Loucy (cell line): ENCODE data around the gene OGFOD3.

Experiments used
- H2AFZ ChIP-seq: fragments of 200-600 bp; sonication (generic); 2 replicates; pipeline ENCODE4 v1.6.0; 2016; ENCODE audit warnings: antibody characterized with exemption, mild to moderate bottlenecking, low read length, moderate library complexity
- H3F3A ChIP-seq: fragments of 200-600 bp; 2 replicates; pipeline ENCODE4 v1.6.0; 2016; ENCODE audit warnings: antibody characterized with exemption, low read depth, mild to moderate bottlenecking
- H3K27me3 ChIP-seq: fragments of 200-600 bp; sonication (generic); 2 replicates; pipeline ENCODE4 v1.6.1; 2014; ENCODE audit warnings: low read length, mild to moderate bottlenecking; ENCODE audit not compliant: insufficient read depth, poor library complexity, severe bottlenecking
- H3K36me3 ChIP-seq: fragments of 200-600 bp; sonication (generic); 2 replicates; pipeline ENCODE4 v1.6.1; 2016; ENCODE audit warnings: low read length; ENCODE audit not compliant: insufficient read depth
- H3K4me1 ChIP-seq: fragments of 200-600 bp; sonication (generic); 2 replicates; pipeline ENCODE4 v1.5.1; 2014; ENCODE audit warnings: low read length, mild to moderate bottlenecking; ENCODE audit not compliant: insufficient read depth, poor library complexity, severe bottlenecking
- H3K4me2 ChIP-seq: fragments of 200-600 bp; sonication (generic); 2 replicates; pipeline ENCODE4 v1.6.0; 2014; ENCODE audit warnings: antibody characterized with exemption, low read length, low read depth, mild to moderate bottlenecking; ENCODE audit not compliant: poor library complexity, severe bottlenecking
- H3K4me3 ChIP-seq: fragments of 200-600 bp; sonication (generic); 2 replicates; pipeline ENCODE4 v1.5.1; 2014; ENCODE audit warnings: low read length, mild to moderate bottlenecking, mixed read lengths; ENCODE audit not compliant: poor library complexity, severe bottlenecking
- H3K79me2 ChIP-seq: fragments of 200-600 bp; sonication (generic); 2 replicates; pipeline ENCODE4 v1.6.1; 2014; ENCODE audit warnings: low read length; ENCODE audit not compliant: insufficient read depth
- H3K9ac ChIP-seq: fragments of 200-600 bp; sonication (generic); 2 replicates; pipeline ENCODE4 v1.6.0; 2014; ENCODE audit warnings: mild to moderate bottlenecking, low read depth, low read length, moderate library complexity; ENCODE audit not compliant: poor library complexity, severe bottlenecking
- H3K9me2 ChIP-seq: fragments of 200-600 bp; sonication (generic); replicated peaks from 2 replicates; pipeline ENCODE4 v1.6.1; 2016; ENCODE audit warnings: low read depth, low read length, mixed read lengths
- H3K9me3 ChIP-seq: fragments of 200-600 bp; sonication (generic); 2 replicates; pipeline ENCODE4 v1.6.1; 2014; ENCODE audit warnings: mild to moderate bottlenecking, antibody characterized with exemption, low read length, low read depth; ENCODE audit not compliant: insufficient read depth
- H4K20me1 ChIP-seq: fragments of 200-600 bp; sonication (generic); 2 replicates; pipeline ENCODE4 v1.6.0; 2014; ENCODE audit warnings: antibody characterized with exemption, low read length, mild to moderate bottlenecking; ENCODE audit not compliant: insufficient read depth, poor library complexity, severe bottlenecking
- CTCF ChIP-seq: fragments of 200-600 bp; sonication (generic); conservative IDR thresholded peaks from 2 replicates; pipeline ENCODE4 v1.5.1; 2014; ENCODE audit warnings: mild to moderate bottlenecking, antibody characterized with exemption, low read length
- EZH2phosphoT487 ChIP-seq: fragments of 200-600 bp; IDR thresholded peaks from 2 replicates; pipeline ENCODE4 v1.6.1; 2018; ENCODE audit warnings: antibody characterized with exemption, mild to moderate bottlenecking, moderate library complexity, borderline replicate concordance

Gene OGFOD3

GRCh38 chr17:82443465-82444283, 25.3 kb upstream of the OGFOD3 start:
- H3K9me2 ChIP-seq = no peaks in the 10 kb centered on the region
- H4K20me1 ChIP-seq = peaks cover 25% of the 10 kb centered on the region

DNA sequence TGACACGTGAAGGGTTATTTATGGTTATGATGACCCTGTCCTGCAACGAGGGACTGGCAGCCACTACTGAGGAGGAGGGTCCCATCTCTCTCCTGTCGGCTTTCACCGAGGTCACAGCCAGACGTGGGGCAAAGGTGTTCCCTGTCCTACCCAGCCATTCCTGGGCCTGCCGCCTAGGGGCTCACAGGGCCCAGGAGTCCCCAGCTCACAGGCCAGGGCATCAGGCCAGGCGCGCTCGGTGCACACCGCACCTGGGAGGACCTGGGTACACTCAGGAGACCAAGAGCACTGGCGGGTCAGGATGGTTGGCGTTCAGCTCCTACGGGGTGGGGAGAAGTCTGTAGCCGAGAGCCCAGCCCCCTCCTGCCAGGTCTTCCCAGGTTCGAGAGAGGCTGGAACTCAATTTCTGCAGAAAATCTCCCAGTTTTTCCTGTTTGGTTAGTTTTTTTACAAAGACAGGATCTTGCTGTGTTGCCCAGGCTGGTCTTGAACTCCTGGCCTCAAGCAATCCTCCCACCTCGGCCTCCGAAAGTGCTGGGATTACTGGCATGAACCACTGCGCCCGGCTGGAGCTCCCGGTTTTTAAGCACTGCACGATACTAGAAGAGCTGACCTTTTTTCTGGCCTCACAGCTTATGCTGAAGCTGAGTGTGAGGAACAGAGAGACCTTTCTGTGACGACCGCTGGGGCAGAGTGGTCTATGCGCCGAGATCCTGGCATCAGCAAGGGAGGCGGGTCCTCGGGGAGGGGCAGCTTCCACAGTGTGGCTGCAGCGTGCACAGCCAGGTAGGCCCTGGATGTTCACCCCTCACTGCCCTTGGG, 24.5 kb upstream of the OGFOD3 start:
- Histone ChIP-seq H3K36me3 (peaks cover 23% of the 10 kb centered on the region; the same call in 1 of the 2 replicates), H3K4me1 (peaks cover 5% of the 10 kb centered on the region), H3K4me2 (no peak overlapping the region), H3K9ac (no peak overlapping the region), H2AFZ (no peak overlapping the region), H3K27me3 (no peaks in the 10 kb centered on the region), H3K79me2 (peaks cover 33% of the 10 kb centered on the region), H3F3A (no peaks in the 10 kb centered on the region; the same call in 1 of the 2 replicates), H3K9me2 (no peaks in the 10 kb centered on the region), H3K9me3 (no peaks in the 10 kb centered on the region), H4K20me1 (peaks cover 22% of the 10 kb centered on the region), H3K4me3 (no peak overlapping the region)
- TF ChIP-seq CTCF = no peak
- no peak for TF ChIP-seq EZH2phosphoT487

More at GRCh38 chr17:82443465-82444283, 25.3 kb upstream of the OGFOD3 start:
- no peak for TF ChIP-seq EZH2phosphoT487
- no peak for TF ChIP-seq CTCF
- Histone ChIP-seq H3K36me3 (peaks cover 23% of the 10 kb centered on the region; the same call in 1 of the 2 replicates), H3K4me2 (no peak overlapping the region), H3F3A (no peaks in the 10 kb centered on the region; the same call in 1 of the 2 replicates), H2AFZ (no peak overlapping the region), H3K4me3 (no peak overlapping the region), H3K9ac (no peak overlapping the region), H3K4me1 (peaks cover 8% of the 10 kb centered on the region), H3K27me3 (no peaks in the 10 kb centered on the region), H3K9me3 (no peaks in the 10 kb centered on the region), H3K79me2 (peaks cover 38% of the 10 kb centered on the region)

DNA sequence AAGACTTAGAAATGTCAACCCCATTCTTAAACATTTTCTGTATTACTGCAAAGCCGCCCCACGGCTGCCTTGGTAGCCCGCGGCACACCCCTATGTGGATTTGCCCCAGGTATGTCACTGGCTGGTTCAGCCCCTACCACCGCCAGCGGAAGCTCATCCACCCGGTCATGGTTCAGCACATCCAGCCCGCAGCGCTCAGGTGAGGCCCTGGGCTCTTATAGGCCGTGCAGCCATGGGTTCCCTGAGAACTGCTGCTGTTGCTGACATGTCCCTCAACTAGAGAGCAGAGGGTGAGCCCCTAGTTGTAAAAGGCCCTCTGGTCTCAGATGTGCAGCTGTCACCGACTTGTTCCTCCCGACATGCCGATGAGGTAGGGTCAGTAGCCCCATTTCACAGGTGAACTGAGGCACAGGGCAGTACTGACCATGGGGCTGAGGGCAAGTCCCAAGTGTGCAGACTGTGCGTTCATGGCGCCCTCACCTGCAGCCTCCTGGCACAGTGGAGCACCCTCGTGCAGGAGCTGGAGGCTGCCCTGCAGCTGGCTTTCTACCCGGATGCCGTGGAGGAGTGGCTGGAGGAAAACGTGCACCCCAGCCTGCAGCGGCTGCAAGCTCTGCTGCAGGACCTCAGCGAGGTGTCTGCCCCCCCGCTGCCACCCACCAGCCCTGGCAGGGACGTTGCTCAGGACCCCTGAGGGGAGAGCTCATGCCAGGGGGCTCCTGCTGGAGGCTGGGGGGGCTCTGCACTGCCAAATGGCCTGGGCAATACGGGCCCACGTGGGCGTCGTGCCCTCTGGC, 23.5 kb upstream of the OGFOD3 start:
- no peaks in the 10 kb centered on the region for H3K9me3 ChIP-seq
- no peaks in the 10 kb centered on the region; the same call in 1 of the 2 replicates for H3F3A ChIP-seq
- H3K9me2 ChIP-seq = no peaks in the 10 kb centered on the region
- H3K36me3 ChIP-seq = peaks cover 23% of the 10 kb centered on the region; the same call in 1 of the 2 replicates
- H3K79me2 ChIP-seq = peaks cover 24% of the 10 kb centered on the region; the same call in 1 of the 2 replicates
- no peaks in the 10 kb centered on the region for H3K27me3 ChIP-seq
- no peak overlapping the region for H3K4me2 ChIP-seq
- H3K4me1 ChIP-seq = no peaks in the 10 kb centered on the region
- H3K4me3 ChIP-seq = no peak overlapping the region
- TF ChIP-seq CTCF = no peak
- H3K9ac ChIP-seq = no peak overlapping the region
- no peak overlapping the region for H2AFZ ChIP-seq
- H4K20me1 ChIP-seq = peaks cover 17% of the 10 kb centered on the region
